ENCODE results near the gene VAPA. TPM values are rescaled to one million over a fixed set of nuclear protein-coding genes. Genes with fewer than 3 reads are reported as not detected.

Gene VAPA
- total and polyA plus RNA-seq, 10 of the 15 experiments (the other 5 are each of a cell fraction or from before 2014, with no cell fraction given) = 70.9 to 252 (median 166) TPM

DNA sequence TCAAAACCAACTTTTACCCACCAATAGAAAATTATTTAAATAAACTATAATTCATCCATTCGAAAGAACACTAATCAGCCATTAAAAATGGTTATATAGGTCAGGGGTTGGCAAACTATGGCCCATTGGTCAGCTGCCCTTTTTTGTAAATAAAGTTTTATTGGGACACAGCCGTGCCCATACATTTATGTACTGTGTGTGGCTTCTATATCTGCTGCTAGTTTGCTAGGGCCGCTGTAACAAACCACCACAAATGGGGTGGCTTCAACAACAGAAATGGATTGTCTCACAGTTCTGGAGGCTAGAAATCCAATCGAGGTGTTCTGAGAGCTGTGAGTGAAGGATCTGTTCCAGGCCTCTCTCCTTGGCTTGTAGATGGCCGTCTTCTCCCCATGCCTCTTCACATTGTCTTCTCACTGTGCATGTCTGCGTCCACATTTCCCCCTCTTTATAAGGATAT, 35.0 kb upstream of the VAPA start:
- no peaks in the 10 kb centered on the region for H3K36me3 ChIP-seq (ENCODE audit: control insufficient read depth in 2 of 2, insufficient read depth in 2 of 2, low read length in 1 of 2)
- no peaks in the 10 kb centered on the region; a peak in 1 of 4 replicates for H3K27me3 ChIP-seq (replicated peaks in 1 of 2; ENCODE audit: control insufficient read depth in 2 of 2, insufficient read depth in 2 of 2, low read length in 1 of 2)
- H3K4me3 ChIP-seq = no peak overlapping the region
- intact Hi-C loops (cut with micrococcal nuclease; ENCODE audit: unreplicated experiment) (loop anchor here (10.0 kb wide), 1 partner anchor 66 kb away; no protein-coding TSS in a partner anchor), in situ Hi-C loops (cut with MboI) (no loop called here)
- POLR2A ChIA-PET = no interaction called here
- no peaks in the 10 kb centered on the region for H3K4me1 ChIP-seq (ENCODE audit: control insufficient read depth, insufficient read depth, low read length)
- H3K27ac ChIP-seq (ENCODE audit: control insufficient read depth, insufficient read depth) = no peak overlapping the region
- no peak for TF ChIP-seq SMARCA5 (IDR thresholded peaks at IDR 0.05)
- TF ChIP-seq, protein P1, sequence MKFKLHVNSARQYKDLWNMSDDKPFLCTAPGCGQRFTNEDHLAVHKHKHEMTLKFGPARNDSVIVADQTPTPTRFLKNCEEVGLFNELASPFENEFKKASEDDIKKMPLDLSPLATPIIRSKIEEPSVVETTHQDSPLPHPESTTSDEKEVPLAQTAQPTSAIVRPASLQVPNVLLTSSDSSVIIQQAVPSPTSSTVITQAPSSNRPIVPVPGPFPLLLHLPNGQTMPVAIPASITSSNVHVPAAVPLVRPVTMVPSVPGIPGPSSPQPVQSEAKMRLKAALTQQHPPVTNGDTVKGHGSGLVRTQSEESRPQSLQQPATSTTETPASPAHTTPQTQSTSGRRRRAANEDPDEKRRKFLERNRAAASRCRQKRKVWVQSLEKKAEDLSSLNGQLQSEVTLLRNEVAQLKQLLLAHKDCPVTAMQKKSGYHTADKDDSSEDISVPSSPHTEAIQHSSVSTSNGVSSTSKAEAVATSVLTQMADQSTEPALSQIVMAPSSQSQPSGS (IDR thresholded peaks at IDR 0.05; ENCODE audit: low read length) = no peak
- TF ChIP-seq, protein P2, sequence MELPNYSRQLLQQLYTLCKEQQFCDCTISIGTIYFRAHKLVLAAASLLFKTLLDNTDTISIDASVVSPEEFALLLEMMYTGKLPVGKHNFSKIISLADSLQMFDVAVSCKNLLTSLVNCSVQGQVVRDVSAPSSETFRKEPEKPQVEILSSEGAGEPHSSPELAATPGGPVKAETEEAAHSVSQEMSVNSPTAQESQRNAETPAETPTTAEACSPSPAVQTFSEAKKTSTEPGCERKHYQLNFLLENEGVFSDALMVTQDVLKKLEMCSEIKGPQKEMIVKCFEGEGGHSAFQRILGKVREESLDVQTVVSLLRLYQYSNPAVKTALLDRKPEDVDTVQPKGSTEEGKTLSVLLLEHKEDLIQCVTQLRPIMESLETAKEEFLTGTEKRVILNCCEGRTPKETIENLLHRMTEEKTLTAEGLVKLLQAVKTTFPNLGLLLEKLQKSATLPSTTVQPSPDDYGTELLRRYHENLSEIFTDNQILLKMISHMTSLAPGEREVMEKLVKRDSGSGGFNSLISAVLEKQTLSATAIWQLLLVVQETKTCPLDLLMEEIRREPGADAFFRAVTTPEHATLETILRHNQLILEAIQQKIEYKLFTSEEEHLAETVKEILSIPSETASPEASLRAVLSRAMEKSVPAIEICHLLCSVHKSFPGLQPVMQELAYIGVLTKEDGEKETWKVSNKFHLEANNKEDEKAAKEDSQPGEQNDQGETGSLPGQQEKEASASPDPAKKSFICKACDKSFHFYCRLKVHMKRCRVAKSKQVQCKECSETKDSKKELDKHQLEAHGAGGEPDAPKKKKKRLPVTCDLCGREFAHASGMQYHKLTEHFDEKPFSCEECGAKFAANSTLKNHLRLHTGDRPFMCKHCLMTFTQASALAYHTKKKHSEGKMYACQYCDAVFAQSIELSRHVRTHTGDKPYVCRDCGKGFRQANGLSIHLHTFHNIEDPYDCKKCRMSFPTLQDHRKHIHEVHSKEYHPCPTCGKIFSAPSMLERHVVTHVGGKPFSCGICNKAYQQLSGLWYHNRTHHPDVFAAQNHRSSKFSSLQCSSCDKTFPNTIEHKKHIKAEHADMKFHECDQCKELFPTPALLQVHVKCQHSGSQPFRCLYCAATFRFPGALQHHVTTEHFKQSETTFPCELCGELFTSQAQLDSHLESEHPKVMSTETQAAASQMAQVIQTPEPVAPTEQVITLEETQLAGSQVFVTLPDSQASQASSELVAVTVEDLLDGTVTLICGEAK (IDR thresholded peaks at IDR 0.05; ENCODE audit: borderline replicate concordance) = peak; percentile 67
- H3K79me2 ChIP-seq (ENCODE audit: control insufficient read depth, insufficient read depth, low read length) = no peaks in the 10 kb centered on the region
- no peak for ATAC-seq
- CTCF ChIA-PET = no interaction called here
- 65% methylated on average over 6 of the region's 6 CpGs for WGBS (ENCODE audit: insufficient coverage, insufficient replicate concordance, low lambda C conversion rate, missing lambda C conversion rate)
- no peak overlapping the region for H3K9ac ChIP-seq (ENCODE audit: control insufficient read depth, insufficient read depth, low read length)
- no peak for DNase-seq (ENCODE audit: low read depth, low spot score)
- FAIRE-seq = no peak
- SMC1A ChIA-PET (ENCODE audit: uncharacterized antibody, unreplicated experiment) = no interaction called here
- RAD21 ChIA-PET (ENCODE audit: unreplicated experiment) = no interaction called here
- H3K4me2 ChIP-seq (ENCODE audit: control insufficient read depth, insufficient read depth) = no peak overlapping the region
- BruUV-seq (replicated peaks) = no TSS peak
- H3K9me3 ChIP-seq (replicated peaks; ENCODE audit: control insufficient read depth, insufficient read depth, low read length) = no peaks in the 10 kb centered on the region; the same call in 2 of the 3 replicates
- H4K20me1 ChIP-seq (ENCODE audit: control insufficient read depth, insufficient read depth) = no peaks in the 10 kb centered on the region
- no peak overlapping the region for H2AFZ ChIP-seq (ENCODE audit: control insufficient read depth, low read depth, low read length)

Measured in GM12878 (cell line).